Ovary (tissue), 9 donors: Measurements from ENCODE around the gene KRTAP5-4. TPM values are rescaled to one million over a fixed set of nuclear protein-coding genes. Genes with fewer than 3 reads are reported as not detected.

ENCODE experiments used
- DNase-seq, 5 donors: peaks; one replicate each; pipeline ENCODE4 v3.0.0-alpha.2; 2019 to 2020
- H3K27ac ChIP-seq, 2 donors: fragments of 200-600 bp; one replicate each; pipeline versions ENCODE4 v1.5.1 to v1.8.0; 2019 to 2022
- H3K27me3 ChIP-seq: fragments of 200-600 bp; one replicate; pipeline ENCODE4 v1.8.0; 2022
- H3K36me3 ChIP-seq: fragments of 200-600 bp; sonication (generic); one replicate; pipeline ENCODE4 v1.5.1; 2019
- H3K4me1 ChIP-seq: one replicate; pipeline ENCODE4 v1.8.1; 2013; ENCODE audit warnings: mild to moderate bottlenecking, moderate library complexity; ENCODE audit not compliant: insufficient read depth
- H3K4me3 ChIP-seq: fragments of 200-600 bp; sonication (generic); one replicate; pipeline ENCODE4 v1.5.1; 2017
- H3K9me3 ChIP-seq, 2 donors: fragments of 200-600 bp in 1 of 2; sonication (generic) in 1 of 2; one replicate each; pipeline versions ENCODE4 v1.5.1 to v1.8.1; 2013 to 2019; ENCODE audit warnings: mild to moderate bottlenecking in 1 of 2, moderate library complexity in 1 of 2
- CTCF ChIP-seq, 3 donors: fragments of 450-650 bp in 2 of 3; fragments of 200-600 bp in 1 of 3; IDR thresholded peaks; one replicate each; pipeline versions ENCODE4 v1.5.1 to v1.8.0; 2016 to 2022; ENCODE audit warnings: antibody characterized with exemption in 3 of 3, mild to moderate bottlenecking in 1 of 3
- EP300 ChIP-seq: sonication (generic); formaldehyde crosslinking; IDR thresholded peaks from one replicate; pipeline ENCODE4 v1.6.1; 2017; ENCODE audit warnings: antibody characterized with exemption
- POLR2A ChIP-seq: fragments of 450-650 bp; IDR thresholded peaks from one replicate; pipeline ENCODE4 v1.6.1; 2017; ENCODE audit warnings: antibody characterized with exemption, mild to moderate bottlenecking, moderate library complexity
- WGBS, 3 donors: extraction: QIAGEN DNeasy Blood & Tissue Kit in 1 of 3; methylation state at CpG; one replicate each; pipeline versions ENCODE4 v1.1.5 to v1.1.7; 2013 to 2017; 5-methylcytosine and 5-hydroxymethylcytosine counted together
- intact Hi-C, 4 donors: fragments of 100-400 bp; cut with DNase I; formaldehyde crosslinking; loops; one replicate each; pipeline versions ENCODE4 v1.11.0 to v1.15.1; 2022 to 2023
- polyA plus RNA-seq, 2 donors: library from polyadenylated mRNA; stranded (reverse); fragments of 200-250 nt in 1 of 2; fragments of 350-450 nt in 1 of 2; fragmentation: Illumina TruSeq in 1 of 2; extraction: RNeasy Lipid Tissue Mini Kit (QIAGEN cat#74804) in 1 of 2; gene quantifications; one replicate each; pipeline ENCODE4 v1.2.3, GENCODE V29; 2013 to 2014
- total RNA-seq, 7 donors: library from RNA; depleted of rRNA in 2 of 7; stranded (reverse); fragments of >200 nt in 2 of 7; fragmentation: NEBNext Ultra II Directional in 3 of 7; extraction: Animal tissue kit (Norgen Biotek cat#: 25700) in 3 of 7; gene quantifications; one replicate each; pipeline versions ENCODE4 v1.1.0 to v1.2.4, GENCODE V29; 2016 to 2023
- donor health status: DM: no; HTN: no; CAD: no; lungs with moderate emphysema.
- donor health status: DM: no; HTN: no; CAD: no.
- donor health status: Bipolar disorder and iron deficiency.
- donor health status: DM: yes; HTN: yes; CAD: no.
- donor health status: DM: no; HTN: no; CAD: no.
- donor health status: DM: yes; HTN: yes; CAD: no.

Gene KRTAP5-4
- total and polyA plus RNA-seq, 9 donors, result not detected

GRCh38 chr11:1660111-1660867 is 38.4 kb upstream of the KRTAP5-4 start:
- H3K4me3 ChIP-seq, result no peak overlapping the region
- no peak overlapping the region for H3K27ac ChIP-seq
- no peaks in the 10 kb centered on the region for H3K27me3 ChIP-seq
- intact Hi-C loops, result no loop called here
- WGBS, 3 donors, result 82 to 88% (median 83%) methylated on average over 24 of the region's 24 CpGs
- no peaks in the 10 kb centered on the region for H3K4me1 ChIP-seq
- no peak for TF ChIP-seq CTCF (IDR thresholded peaks at IDR 0.05)
- TF ChIP-seq POLR2A, result no peak
- TF ChIP-seq EP300, result no peak
- H3K9me3 ChIP-seq, result no peaks in the 10 kb centered on the region
- no peaks in the 10 kb centered on the region for H3K36me3 ChIP-seq
- no peak for DNase-seq

GRCh38 chr11:1659506-1659905 is 37.6 kb upstream of the KRTAP5-4 start:
- WGBS, 3 donors, result 81 to 85% (median 82%) methylated on average over 14 of the region's 14 CpGs
- H3K27me3 ChIP-seq, result no peaks in the 10 kb centered on the region

GRCh38 chr11:1656670-1657069 is 34.7 kb upstream of the KRTAP5-4 start:
- no peaks in the 10 kb centered on the region for H3K9me3 ChIP-seq
- H3K4me1 ChIP-seq, result no peaks in the 10 kb centered on the region
- H3K27ac ChIP-seq, result no peak overlapping the region
- intact Hi-C loops, result loop anchor here in 2 of 4 donors (10.0 kb wide), 2 partner anchors 178 to 498 kb away; partner anchors contain the start of genes SYT8 (in 1 of the 2) and TNNI2 (in 1 of the 2)
- H3K27me3 ChIP-seq, result no peaks in the 10 kb centered on the region
- H3K4me3 ChIP-seq, result no peak overlapping the region
- DNase-seq, result no peak
- H3K36me3 ChIP-seq, result no peaks in the 10 kb centered on the region
- WGBS, 3 donors, result 78 to 86% (median 85%) methylated on average over 7 of the region's 7 CpGs
- no peak for TF ChIP-seq CTCF (IDR thresholded peaks at IDR 0.05)
- no peak for TF ChIP-seq EP300
- no peak for TF ChIP-seq POLR2A

More at GRCh38 chr11:1659506-1659905, 37.6 kb upstream of the KRTAP5-4 start:
- H3K9me3 ChIP-seq, result no peaks in the 10 kb centered on the region
- intact Hi-C loops, result loop anchor here in 2 of 4 donors (10.0 kb wide), 2 partner anchors 175 to 495 kb away; partner anchors contain the start of genes SYT8 (in 1 of the 2) and TNNI2 (in 1 of the 2)
- no peak overlapping the region for H3K4me3 ChIP-seq
- H3K36me3 ChIP-seq, result no peaks in the 10 kb centered on the region
- no peak overlapping the region for H3K27ac ChIP-seq
- H3K4me1 ChIP-seq, result no peaks in the 10 kb centered on the region
- no peak for DNase-seq
- TF ChIP-seq POLR2A, result no peak
- no peak for TF ChIP-seq EP300
- TF ChIP-seq CTCF (IDR thresholded peaks at IDR 0.05), result no peak

GRCh38 chr11:1656061-1656441 is 34.1 kb upstream of the KRTAP5-4 start:
- Histone ChIP-seq H3K4me3 (no peak overlapping the region), H3K4me1 (no peaks in the 10 kb centered on the region), H3K36me3 (no peaks in the 10 kb centered on the region), H3K27ac (no peak overlapping the region), H3K9me3 (no peaks in the 10 kb centered on the region), H3K27me3 (no peaks in the 10 kb centered on the region)
- TF ChIP-seq EP300 (no peak), CTCF (IDR thresholded peaks at IDR 0.05) (no peak), POLR2A (no peak)
- no peak for DNase-seq
- WGBS, 3 donors, result 71 to 82% (median 82%) methylated on average over 5 to 9 of the region's 9 CpGs
- intact Hi-C loops, result loop anchor here in 2 of 4 donors (10.0 kb wide), 2 partner anchors 179 to 499 kb away; partner anchors contain the start of genes SYT8 (in 1 of the 2) and TNNI2 (in 1 of the 2)
